ENCODE data around the gene RPS21.

Gene RPS21

DNA sequence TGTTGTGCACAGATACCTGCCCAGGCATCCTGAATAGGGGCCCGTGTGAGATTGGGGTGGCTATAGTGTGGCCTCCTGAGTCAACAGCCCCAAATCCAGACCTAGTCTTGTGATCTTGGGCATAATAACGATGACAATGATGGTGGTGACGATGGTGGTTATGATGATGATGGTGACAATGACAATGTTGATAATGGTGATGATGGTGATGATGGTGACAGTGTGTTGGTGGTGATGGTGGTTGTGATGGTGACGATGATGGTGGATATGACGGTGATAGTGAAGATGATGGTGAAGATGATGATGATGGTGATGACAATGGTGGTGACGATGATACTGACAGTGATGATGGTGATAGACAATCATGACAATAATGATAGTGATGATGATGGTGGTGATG lies 5.1 kb upstream of the RPS21 start:
- DNase-seq, result no peak

DNA sequence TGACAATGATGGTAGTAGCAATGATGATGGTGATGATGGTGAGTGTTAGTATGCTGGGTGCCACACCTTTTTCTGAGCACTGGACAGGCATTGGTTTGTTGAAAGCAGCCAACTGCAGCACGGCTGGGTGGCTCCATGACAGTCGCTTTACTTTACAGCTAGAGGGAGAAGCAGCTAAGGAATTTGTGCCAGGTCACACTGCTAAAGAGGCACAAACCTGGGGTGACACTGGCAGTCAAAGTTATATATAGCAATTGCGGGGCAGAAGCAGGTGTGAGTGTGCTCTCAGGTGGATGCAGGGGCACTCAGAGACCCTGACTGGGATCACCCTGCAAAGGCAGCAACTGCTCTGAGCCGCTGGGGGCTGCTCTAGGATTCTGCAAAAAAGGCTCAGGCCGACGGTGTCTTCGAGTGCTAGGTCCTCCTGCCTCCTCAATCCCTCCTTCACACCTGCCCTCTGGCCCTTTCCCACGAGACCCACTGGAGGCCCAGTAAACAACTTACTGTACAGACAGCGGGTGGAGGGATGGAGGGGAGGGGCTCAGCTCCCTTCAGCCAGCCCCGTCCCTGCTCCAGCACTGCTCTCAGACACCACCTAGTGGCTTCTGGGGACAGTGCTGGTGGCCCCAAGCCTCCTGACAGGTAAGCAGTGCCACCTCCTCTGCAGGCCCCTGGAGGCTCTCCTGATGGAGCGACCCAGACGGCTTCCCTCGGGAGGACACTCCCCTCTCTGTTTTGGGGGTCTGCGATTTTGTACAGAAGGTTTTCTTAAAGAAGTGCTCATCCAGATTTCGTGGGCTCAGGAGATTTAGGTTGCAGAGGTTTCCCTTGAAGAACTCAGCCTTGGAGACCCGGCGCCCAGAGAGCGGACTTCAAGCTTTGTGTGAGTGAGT lies 4.4 kb upstream of the RPS21 start:
- DNase-seq, result peak; percentile 74

DNA sequence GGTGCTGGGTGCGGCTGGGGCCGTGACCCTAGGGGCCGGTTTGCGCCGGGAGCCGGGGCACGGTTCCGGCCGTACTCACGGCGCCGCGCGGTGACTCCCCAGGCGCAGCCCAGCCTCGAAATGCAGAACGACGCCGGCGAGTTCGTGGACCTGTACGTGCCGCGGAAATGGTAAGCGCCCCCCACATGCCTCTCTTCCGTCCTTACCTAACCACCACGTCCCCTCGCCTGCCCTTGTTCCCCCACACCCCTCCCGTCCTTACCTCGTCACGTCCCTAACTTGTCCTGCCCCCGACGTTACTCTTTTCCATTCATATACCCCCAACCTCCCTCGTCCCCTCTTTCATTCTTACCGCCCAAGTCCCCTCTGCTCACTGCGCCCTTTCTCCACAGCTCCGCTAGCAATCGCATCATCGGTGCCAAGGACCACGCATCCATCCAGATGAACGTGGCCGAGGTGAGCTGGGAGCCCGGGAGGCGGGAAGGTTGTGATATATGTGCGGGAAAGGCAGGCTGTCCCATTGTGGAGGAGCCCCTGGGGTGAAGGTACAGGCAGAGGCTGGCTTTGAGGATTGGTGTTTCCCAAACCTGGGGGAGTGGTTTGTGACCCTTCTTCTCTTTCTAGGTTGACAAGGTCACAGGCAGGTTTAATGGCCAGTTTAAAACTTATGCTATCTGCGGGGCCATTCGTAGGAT lies 463 bp downstream of the RPS21 start:
- no peak for DNase-seq

DNA sequence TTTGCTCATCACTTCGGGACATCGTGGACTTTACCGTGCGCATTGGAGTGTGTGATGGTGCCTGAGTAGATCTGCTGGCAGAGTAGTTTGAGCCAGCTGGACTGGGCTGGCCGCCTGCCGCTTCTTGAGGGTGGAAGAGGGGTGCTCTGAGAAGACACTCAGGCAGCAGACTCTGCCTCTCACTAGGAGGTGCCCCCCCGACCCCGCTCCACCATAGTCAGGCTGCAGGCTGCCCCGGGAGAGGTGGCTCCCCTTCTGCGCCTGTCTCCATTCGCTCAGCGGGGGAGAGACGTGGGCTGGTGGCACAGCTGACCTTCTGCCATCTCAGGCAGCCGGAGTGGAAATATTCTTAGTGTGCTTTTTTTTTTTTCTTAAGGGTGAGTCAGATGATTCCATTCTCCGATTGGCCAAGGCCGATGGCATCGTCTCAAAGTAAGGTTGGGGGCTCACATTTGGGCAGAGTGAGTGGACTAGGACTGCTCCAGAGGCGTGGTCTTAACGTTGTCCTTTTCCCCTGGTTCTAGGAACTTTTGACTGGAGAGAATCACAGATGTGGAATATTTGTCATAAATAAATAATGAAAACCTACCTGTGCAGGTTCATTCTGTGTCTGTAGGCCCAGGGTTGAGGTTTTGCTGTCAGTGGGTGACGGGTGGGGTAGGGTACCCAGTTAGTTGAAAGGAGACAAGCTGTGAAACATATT lies 1.2 kb downstream of the RPS21 start:
- DNase-seq, result no peak

DNA sequence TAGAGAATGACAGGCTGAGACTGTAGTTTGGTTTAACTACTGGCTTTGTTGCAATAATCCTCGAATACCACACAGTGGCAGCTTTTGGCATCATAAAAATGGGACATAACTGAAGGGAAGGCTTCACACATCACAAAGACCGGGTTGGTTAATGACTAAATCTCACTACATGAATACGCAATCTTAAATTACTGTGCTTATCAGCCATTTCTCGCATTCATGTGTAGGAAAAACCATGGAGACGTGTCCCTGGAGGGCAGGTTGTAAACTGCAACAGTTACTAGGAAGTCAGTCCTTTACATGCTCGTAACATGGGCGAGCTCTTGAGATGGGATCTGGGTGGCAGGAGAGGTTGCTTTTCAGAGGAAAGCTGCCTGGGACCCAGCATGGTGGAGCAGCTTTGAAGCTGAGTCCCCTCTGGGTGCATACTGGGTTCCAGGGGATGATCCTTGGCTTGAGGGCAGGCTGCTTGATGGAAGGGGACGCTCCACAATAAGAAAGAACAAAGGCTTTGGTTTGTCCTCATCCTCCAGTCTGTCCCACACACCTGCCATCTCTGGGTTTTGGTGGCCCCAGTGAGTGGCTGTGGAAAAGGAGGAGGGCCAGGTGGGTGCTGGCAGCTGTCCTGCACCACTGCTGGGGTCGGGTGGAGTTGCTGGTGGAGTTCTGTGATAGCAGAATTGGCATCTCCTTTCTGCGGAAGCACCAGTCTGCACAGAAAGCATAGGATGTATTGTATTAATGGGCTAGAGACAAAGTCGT lies 2.1 kb downstream of the RPS21 start:
- no peak for DNase-seq

DNA sequence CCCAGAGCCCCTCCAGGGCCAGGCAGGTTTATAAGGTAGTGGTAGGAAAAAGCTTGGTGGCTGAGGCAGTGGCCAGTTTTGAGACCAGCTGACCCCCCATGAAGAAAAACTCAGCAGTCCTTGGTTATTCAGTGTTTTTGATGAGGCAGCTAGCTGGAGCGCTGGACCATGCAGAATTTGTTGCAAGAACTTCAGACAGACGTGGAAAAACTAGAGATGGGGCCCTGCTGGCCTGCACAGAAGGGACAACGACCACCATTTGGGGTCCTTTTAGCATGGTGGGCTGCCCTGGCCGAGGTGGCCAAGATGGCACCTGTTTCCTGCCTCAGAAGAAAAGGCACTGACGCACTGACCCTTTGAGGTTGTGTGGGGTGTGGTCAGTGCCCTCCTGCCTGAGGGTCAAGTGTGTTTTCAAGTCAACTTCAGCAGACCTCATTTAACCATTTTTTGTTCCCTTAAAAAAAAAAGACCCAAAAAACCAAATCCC lies 2.7 kb downstream of the RPS21 start:
- DNase-seq, result no peak

DNA sequence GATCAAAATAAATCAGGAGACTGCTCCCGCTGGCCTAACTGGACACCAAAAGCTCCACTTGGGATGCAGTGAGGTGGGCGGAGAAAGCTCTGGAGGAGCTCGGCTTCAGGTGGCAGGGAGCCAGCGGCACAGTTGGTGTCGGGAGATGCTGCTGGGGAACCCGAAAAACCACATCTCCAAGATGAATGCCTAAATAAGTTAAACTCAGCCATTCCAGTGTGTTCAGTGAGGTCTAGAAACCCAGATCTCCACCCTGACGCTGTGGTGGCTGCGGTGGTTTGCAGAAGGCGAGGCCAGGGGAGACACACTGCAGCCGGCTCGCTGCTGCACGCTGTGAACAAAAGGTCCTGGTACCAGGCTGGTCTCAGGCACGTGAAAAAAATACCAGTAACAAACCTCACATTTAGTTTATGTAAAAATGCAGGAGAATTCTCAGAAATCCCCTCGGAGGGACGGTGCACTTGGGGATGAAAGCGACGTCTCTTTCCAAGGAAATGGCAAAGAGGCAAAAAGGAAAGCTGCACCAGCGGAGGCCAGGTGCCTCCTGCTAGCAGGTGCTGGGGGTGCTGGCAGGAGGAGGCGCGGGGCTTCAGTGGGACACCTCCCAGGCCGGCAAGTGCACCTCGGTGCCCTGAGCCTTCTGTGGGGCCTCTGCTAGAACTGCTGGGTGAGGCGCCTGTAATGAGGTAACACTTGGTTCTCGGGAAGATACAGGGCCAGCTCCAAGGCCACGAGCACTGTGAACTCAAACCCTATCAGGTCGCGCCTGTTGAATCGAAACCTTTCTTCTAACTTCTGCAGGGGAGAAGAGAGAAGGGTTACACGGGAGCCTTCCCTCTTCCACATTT lies 3.6 kb downstream of the RPS21 start:
- DNase-seq, result no peak

DNA sequence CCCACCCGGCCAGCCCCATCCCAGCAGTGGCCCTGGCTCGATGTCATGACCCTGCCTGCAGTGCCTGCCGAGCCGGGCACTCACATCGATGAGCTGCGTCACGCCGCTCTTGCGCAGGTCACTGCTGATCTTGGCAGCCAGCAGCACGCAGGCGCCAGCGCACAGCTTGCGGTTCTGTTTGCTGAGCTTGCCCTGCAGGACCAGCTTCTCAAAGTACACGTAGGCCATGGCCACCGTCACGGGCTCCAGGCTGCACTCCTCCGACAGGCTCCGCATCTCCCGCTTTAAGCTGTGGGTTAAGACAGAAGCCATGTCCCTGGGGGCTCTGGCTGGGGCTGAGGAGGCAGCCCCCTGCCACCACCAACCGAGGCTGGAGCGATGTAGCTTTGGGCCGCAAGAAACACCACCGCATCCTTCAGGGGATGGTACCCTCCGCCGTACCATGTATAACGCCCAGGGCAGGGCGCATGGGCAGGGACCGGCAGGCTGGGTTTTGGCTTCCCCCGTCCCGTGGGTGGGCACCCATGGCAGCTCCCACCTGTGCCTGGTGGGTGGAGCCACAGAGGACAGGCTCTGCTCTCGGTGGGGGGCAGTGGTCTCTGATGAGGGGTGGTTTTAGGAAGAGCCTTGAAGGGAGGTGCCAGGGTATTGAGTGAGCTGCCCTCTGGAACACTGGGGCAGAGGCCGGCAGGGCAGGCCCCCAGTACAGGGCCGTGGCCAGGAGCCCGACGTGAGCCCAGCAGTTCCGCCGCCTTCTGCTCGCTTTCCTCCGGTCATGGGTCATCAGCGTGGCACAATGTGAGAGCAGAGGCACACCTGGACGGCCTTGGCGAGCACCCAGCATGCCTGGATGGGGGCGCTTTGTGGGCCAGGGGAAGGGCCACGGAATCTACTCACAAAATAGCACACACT lies 4.5 kb downstream of the RPS21 start:
- DNase-seq, result no peak

DNA sequence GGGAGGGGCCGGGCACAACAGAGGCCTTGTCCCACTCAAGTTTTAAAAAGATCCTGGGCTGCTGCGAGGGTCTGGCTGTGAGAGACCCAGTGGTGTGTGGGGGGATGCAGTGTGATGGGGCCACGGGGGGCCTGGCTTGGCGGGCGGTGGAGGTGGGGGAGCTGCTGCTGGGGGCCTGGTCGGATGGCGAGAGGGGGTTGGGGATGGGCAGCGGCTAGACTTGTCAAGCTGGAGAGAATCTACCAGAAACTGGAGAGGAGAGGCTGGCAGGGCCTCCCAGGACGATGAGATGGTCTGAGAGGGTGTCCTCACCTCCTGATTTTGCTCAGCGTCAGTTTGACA lies 5.1 kb downstream of the RPS21 start:
- DNase-seq, result no peak

DNA sequence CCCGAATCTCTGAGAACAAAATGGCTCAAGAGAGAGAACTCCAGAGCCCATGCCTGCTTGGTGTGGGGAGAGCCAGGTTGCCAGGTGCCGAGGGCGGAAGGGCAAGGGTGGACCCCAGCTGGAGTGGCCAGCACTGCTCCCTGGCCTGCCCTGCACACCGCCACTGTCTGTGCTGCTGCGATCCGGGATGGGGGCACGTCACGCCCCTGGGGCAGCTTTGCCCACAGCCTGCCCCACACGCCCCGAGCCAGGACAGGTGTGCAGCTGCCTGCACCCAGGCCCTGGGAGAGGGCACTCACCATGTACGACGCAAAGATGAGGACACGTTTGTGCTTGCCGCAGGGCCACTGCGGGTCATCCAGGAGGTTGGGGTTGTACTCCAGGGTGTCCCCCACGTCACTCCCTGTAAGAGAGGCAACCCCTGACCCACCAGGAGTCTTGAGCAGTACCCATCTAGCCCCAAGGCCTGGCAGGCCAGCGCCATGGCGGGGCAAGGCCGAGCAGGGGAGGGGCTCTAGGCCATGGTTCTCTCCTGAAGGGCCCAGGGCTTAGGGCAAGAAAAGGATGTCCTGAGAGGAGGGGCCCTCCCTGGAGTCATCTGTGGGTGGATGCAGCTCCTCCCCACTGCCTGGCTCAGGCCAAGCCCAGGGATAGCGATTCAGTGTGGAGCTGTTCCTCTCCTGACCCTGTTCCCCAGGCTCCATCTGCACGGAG lies 5.9 kb downstream of the RPS21 start:
- no peak for DNase-seq

DNA sequence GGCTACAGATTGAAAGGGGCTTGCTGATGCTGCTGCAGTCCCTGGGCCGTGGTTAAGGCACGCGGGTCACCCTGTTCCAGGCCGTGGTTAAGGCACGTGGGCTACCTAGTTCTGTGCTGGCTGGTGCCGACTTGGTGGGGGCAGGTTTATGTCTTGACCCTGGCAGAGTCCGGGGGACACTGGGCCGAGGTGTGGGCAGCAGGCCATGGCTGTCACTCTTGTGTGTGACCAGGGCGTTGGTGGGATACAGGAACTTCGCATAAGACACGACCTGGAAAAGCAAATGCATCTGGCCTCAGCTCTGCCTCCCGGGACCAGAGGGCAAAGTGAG lies 6.4 kb downstream of the RPS21 start:
- no peak for DNase-seq

DNA sequence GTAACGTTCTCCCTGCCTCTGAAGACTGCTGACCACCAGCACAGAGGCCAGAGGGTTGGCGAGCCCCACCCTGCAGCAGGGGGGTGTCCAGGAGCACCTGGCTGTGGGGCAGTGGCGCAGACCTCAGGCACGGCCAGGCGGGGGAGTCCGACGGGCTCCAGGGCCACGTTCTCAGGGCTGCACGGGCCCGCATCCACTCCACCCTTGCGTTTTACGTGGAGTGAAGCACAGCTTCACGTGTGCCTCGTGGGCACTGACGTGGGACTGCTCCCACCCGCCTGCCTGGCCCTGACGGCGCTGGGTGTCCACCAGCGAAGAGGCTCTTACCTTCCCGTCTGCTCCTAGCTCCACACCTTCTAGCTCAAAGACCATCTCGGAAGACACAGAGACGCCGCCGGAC lies 6.9 kb downstream of the RPS21 start:
- DNase-seq, result no peak

DNA sequence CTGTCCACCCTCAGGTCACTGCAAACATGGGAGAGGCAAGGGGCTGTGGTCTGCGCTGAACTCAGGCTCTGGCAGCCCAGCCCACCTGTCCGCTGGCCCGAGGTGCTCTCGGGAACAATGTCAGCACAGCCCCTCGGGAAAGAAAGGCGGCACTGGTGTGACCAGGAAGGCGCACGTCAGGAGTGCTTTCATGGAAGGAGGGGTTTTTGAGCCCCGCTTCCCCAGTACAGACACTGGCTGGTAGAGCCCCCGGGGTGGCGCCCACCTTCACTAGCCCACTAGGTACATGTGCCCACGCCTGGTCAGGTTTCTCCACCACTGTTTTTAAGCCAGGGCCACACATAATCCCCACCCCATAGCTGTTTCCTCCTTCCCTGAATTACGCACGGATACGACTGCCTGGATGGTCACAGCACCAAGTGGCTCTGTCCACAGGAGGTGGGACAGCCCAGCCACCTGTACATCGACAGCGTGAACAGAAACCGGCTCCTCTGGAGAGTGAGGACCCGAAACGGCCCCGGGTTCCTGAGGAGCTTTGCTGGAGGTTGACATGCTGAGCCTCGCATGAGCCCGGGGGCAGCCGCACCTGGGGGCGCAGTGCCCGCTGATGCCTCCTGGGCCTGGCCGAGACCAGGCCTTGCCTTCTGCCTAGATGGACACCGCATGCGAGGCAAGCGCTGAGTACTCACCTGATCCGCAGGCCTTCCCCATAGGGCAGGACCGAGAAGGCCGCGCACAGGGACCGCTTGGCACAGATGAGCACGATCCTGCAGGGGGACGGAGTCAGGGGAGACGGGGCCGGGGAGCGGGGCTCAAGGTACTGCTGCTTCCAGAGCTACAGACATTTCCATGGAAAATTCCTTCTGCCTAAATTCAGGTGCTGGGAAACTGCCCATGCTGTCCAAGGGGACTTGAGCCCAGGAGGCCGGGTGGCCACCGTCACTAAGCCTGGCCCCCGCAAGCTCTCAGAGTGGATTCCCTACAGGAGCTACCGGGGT lies 7.6 kb downstream of the RPS21 start:
- DNase-seq, result no peak

DNA sequence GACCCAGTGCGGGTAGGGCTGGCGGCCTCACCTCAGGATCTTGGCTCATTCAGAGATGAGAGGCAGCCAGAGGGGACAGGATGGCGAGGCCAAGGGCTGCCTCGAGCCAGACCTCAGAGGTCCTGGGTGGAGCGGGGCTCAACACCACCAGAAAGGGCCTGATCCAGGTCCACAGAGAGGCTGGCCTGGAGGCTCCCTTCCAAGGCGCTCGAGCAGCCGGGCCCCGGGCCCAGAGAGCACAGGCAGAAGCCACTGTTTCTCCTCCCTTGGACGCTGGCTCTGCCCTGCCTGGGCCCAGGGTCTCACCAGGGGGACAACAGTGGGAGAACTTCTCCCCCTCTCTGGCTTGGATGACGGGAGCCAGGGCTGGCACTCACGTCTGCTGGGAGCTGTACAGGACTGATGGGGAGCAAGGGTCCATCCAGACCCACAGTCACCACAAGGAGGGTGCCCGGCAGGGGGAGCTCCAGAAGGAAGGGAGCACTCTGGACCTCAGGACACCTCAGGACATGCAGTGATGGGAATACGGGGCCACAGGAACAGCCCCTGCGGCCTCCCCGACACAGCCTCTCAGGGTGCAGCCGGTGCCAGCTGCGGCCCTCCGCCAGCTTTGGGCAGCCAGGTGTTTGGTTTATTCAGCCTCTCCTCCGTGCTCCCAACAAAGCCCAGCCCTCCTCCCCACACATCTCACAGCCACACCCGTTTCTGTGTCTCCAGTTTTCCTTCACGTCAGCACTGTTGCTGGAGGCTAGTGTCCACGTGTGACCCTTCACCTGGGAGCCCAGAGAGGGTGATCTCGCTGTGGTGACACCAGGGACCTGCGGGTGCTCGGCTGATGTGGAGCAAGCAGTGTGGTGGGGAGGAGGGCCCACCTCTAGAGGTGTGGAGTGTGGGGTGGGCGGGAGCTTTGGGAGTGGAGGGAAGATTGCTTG lies 8.7 kb downstream of the RPS21 start:
- no peak for DNase-seq

DNA sequence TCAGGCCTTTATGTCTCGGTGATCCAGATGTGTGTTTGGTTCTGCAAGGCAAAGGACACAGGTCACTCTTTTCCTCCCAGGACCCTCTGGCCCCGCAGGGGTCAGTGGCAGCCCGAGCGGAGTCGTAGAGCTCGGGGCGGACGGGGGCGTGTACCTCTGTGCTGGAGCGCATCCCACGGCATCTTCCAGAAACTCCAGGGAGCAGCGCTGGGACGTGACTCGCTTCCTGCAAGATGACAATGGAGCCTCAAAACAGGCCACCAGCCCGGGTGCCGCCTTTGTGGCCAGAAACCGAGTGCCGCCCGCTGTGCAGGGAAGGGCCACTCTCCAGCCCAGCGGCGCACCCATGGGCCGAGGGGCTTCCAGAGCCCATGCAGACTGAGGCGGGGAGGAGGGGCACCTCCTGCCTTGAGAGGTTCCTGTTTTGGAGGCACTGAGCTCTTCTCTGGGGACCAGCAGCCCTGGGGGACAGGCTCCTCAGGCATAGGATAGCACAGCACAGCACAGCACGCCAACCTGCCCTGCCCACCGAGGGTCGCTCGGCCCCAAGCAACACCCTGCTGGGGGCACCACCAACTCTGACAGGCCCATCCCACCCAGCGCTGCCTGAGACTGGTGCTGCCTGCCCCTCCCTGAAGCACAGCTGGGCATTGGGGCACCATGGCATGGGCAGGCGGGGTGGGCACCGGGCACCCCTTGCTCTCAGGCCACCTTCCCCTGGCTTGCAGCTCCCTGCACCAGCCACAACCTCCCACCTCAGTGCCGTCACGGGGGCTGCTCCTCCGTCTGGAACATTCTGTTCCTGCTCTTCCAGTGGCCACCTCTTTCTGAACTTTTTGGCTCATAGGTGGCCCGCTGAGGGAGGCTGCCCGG lies 9.7 kb downstream of the RPS21 start:
- no peak for DNase-seq

DNA sequence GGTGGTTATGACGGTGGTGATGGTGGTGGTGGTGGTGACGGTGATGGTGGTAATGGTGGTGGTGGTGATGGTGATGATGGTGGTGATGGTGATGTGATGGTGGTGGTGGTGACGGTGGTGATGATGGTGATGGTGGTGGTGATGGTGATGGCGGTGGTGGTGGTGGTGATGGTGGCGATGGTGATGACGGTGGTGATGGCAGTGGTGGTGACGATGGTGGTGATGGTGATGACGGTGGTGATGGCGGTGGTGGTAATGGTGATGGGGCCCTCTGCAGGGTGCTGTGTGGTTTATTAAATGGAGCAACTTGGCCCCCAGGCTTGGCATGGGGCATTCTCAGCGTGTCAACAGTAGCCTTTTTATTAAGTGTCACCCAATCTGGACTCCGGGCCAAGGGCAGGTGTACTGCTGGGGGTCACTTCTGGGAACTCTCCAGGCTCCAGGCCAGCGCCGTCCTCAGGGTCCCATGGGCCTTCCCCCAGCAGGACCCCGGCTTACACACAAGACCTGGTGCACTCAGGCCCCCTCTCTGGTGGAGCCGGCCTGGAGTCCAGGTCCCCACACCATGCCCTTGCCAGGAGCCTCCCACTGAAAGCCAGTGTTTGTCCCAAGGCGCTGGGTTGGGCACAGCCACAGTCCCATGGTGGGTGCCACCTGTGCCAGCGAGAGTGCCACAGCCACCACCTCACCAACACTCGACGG lies 11.4 kb downstream of the RPS21 start:
- DNase-seq, result no peak

Measured in activated CD4-positive, alpha-beta T cell treated with anti-CD3 and anti-CD28 coated beads, Interleukin-2, amount 50 U/mL, for 1 hour (primary cell).